ENCODE results near the gene LMX1B.
A peak's percentile ranks its signal among the peaks of the same experiment; 100 is the strongest.
"Not testable (repeated sequence)": the region's sequence is repeated elsewhere in the genome, so short reads cannot be mapped to it uniquely, and the experiment has no call there.

Gene LMX1B

DNA sequence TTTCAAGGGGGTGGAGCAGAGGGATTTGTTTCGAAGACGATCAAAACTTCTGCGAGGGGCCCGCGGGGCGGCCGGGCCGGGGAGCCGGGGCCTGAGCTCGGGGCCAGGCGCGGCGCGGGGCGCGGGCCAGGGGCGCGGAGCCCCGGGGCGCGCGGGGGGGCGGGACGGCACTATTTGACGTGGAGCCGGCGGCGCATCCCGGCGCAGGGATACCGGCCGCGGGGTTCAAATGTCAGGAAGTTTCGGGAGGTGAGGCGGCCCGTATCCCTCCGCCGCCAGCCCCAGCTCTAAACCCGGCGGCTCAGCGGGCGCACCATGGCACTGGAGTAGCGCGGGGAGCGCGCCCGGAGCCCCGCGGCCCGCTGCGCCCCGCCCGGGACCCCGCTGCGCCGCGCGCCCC is at the start of gene LMX1B:
Gene LMX1B, plus strand, starts transcription at position 278 of the 400 bp plus-strand sequence. CDS start 522 bp downstream, outside the sequence.
- DNase-seq (ENCODE audit: low read depth): no peak
- no peak within 1 kb of the TSS for H3K4me3 ChIP-seq (ENCODE audit: low read length)
- TF ChIP-seq, protein P1, sequence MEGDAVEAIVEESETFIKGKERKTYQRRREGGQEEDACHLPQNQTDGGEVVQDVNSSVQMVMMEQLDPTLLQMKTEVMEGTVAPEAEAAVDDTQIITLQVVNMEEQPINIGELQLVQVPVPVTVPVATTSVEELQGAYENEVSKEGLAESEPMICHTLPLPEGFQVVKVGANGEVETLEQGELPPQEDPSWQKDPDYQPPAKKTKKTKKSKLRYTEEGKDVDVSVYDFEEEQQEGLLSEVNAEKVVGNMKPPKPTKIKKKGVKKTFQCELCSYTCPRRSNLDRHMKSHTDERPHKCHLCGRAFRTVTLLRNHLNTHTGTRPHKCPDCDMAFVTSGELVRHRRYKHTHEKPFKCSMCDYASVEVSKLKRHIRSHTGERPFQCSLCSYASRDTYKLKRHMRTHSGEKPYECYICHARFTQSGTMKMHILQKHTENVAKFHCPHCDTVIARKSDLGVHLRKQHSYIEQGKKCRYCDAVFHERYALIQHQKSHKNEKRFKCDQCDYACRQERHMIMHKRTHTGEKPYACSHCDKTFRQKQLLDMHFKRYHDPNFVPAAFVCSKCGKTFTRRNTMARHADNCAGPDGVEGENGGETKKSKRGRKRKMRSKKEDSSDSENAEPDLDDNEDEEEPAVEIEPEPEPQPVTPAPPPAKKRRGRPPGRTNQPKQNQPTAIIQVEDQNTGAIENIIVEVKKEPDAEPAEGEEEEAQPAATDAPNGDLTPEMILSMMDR (conservative IDR thresholded peaks at IDR 0.05; ENCODE audit: low read depth, low read length): no peak

DNA sequence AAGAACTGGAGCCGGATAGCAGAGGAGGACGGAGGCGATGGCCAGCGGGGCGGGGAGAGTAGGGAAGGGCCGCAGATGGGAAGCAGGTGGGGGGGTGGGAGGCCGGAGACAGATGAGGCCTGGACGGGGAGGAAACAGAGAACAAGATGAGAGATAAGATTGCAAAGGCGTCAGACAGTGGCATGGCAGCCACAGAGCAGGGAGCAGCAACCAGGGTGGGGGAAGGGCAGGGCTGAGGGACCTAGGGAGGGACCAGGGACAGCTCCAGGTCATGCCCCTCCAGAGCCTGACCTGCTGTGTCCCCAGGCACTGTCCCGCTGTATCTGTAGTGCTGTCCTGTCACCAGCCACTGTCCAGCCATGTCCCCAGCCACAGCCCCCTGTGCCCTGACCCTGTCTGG is 49.6 kb upstream of the LMX1B start:
- DNase-seq (ENCODE audit: low read depth): no peak
- TF ChIP-seq, protein P1 (conservative IDR thresholded peaks at IDR 0.05; ENCODE audit: low read depth, low read length): no peak
- H3K4me3 ChIP-seq (ENCODE audit: low read length): no peak overlapping the region

GRCh38 chr9:126564716-126565115 is 49.0 kb upstream of the LMX1B start:
- H3K4me3 ChIP-seq (ENCODE audit: low read length): no peak overlapping the region
- TF ChIP-seq, protein P1 (conservative IDR thresholded peaks at IDR 0.05; ENCODE audit: low read depth, low read length): peak; percentile 22
- DNase-seq (ENCODE audit: low read depth): no peak

DNA sequence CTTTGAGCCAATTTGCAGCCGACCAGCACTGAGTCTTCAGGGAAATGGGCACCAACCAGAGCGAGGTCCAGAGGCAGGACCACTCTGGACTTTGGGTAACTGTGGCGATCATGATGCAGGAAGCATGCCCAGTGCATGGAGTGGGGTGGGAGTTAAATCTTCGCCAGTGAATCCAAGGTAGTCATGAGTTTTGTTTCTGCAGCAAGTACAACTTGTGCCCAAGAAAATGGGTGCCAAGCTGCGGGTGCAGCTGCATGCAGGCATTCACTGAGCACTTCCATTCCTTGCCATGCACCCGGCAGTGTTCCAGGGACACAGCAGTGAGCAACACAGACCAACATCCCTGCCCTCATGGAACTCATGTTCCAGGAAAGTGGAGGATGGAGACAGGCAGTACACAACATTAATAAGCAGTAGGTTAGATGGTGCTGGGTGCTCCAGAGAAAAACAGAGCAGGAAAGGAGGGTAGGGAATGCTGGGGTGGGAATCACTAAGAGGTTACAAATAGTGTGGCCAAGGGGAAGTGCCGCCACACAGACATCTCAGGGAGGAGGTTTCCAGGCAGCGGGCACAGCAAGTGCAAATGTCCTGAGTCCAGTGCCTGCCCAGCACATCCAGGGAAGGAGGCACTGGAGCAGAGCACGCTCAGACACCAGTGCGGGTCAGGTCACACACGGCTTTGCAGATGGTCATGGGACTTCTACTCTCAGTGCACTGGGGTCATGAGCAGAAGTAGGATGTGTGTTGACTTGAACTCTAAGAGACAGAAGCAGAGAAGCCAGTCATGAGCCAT is 48.2 kb upstream of the LMX1B start:
- TF ChIP-seq, protein P1 (conservative IDR thresholded peaks at IDR 0.05; ENCODE audit: low read depth, low read length): no peak
- no peak for DNase-seq (ENCODE audit: low read depth)
- H3K4me3 ChIP-seq (ENCODE audit: low read length): no peak overlapping the region

DNA sequence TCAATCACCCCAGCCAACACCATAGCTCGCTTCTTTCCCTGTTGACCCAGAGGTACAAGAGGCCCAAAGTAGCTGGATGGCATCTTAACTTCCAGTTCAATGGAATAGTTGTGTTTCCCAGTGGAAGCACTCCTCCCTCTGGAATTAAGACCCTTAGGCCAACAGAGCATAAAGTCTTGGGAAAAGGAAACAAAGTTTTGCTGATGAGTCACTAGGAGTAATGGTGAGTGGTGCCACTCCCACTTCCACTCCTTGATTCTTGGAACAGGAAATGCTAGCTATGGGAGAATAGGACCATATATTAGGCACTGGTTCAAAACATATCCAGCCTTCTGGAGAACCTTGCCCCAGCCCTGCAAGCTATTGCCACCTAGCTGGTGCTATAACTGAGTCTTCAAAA is 44.7 kb upstream of the LMX1B start:
- DNase-seq (ENCODE audit: low read depth): no peak
- TF ChIP-seq, protein P1 (conservative IDR thresholded peaks at IDR 0.05; ENCODE audit: low read depth, low read length): no peak
- H3K4me3 ChIP-seq (ENCODE audit: low read length): no peak overlapping the region

GRCh38 chr9:126578029-126578428 is 35.7 kb upstream of the LMX1B start:
- no peak overlapping the region for H3K4me3 ChIP-seq (ENCODE audit: low read length)
- no peak for DNase-seq (ENCODE audit: low read depth)
- TF ChIP-seq, protein P1 (conservative IDR thresholded peaks at IDR 0.05; ENCODE audit: low read depth, low read length): no peak

GRCh38 chr9:126580319-126580718 is 33.4 kb upstream of the LMX1B start:
- H3K4me3 ChIP-seq (ENCODE audit: low read length); DNase-seq (ENCODE audit: low read depth): not testable (repeated sequence)

All from retinal pigment epithelial cell (primary cell).